ENCODE data around the gene EPN2. TPM values are rescaled to one million over a fixed set of nuclear protein-coding genes. Genes with fewer than 3 reads are reported as not detected.
A peak's percentile ranks its signal among the peaks of the same experiment; 100 is the strongest.

EPN2 gene
- total and polyA plus RNA-seq, 4 donors, result 46.6 to 114 (median 84.0) TPM

DNA sequence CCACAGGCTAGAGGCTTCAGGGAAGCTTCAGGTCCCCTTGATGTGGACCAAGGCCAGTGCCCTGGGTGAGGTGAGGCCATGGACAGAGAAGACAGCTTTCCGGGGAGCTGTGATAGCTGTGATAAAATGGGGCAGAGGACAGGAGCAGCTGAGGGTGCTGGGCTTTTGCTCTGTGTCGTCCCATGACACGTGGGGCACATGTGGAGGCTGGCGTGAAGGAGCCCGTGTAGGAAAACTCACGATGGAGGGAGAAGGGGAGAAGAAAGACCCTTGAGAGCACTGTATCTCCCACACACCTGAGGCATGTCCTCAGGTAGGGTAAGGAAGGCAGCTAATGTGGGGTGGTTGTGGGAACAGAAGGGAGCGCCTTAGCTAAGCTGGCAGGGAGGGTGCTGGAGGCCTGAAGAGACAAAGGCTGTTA, 104.1 kb downstream of the EPN2 start:
- no peak overlapping the region for H3K27ac ChIP-seq (ENCODE audit: low read depth, low read length)
- WGBS (ENCODE audit: insufficient coverage), result 85% methylated on average over 7 of the region's 7 CpGs
- H3K4me3 ChIP-seq (ENCODE audit: low read depth, low read length), result no peak overlapping the region
- DNase-seq (ENCODE audit: low read depth in 4 of 6, low spot score in 6 of 6), result no peak
- no peaks in the 10 kb centered on the region for H3K9me3 ChIP-seq (ENCODE audit: control insufficient read depth, insufficient read depth, low read length)
- H3K36me3 ChIP-seq (ENCODE audit: control insufficient read depth, insufficient read depth, low read length), result peaks cover 56% of the 10 kb centered on the region
- H3K27me3 ChIP-seq (ENCODE audit: control insufficient read depth, insufficient read depth, low read length), result no peaks in the 10 kb centered on the region
- H3K4me1 ChIP-seq (ENCODE audit: control insufficient read depth, insufficient read depth, low read length), result peaks cover 59% of the 10 kb centered on the region

DNA sequence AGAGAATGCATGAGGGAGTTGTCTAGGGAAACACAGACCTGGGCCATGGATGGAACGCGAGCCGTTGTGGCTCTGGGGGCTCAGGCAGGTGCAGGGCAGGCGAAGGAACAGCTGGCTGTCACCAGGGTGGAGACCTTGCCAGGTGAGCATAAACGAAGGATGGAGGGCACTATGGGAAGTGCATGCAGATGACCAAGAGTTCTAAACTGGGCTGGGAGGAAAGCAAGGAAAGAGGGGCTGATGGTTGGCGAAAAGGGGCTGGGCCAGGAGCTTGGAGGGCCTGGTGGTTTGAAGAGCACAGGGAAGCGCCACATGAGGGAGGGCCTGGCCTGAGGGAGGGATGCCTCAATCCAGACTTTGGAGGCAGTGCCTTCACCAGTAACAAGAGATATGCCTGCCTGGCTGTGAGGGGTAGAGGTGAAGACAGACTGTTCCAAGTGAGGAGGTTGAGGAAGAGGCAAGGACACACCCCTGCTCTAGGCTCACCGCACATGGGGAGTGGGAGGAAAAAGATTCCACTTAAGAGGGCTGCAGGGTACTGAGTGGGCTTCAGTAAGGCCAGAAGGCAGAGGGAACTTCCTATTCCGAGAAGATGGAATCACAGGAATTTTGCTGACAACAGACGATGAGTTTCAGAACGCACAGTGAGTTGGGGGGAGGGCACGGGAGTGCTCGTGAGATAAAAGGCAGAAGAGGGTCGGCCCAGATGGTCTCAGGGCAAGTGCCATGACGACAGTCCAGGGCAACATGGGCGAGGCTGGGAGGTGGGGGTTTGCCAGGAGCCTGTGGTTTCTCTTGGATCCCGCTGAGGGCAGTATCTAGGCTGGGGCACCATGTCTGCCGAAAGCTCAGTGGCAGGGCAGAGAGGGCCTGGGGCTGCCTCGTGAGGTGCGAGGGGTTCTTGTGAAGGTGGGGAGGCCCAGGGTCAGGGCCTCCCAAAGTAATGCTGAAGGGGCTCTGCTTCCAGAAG, 104.8 kb downstream of the EPN2 start:
- Histone ChIP-seq H3K36me3 (ENCODE audit: control insufficient read depth, insufficient read depth, low read length) (peaks cover 55% of the 10 kb centered on the region), H3K27ac (ENCODE audit: low read depth, low read length) (no peak overlapping the region), H3K4me1 (ENCODE audit: control insufficient read depth, insufficient read depth, low read length) (peaks cover 58% of the 10 kb centered on the region), H3K9me3 (ENCODE audit: control insufficient read depth, insufficient read depth, low read length) (no peaks in the 10 kb centered on the region), H3K4me3 (ENCODE audit: low read depth, low read length) (no peak overlapping the region), H3K27me3 (ENCODE audit: control insufficient read depth, insufficient read depth, low read length) (no peaks in the 10 kb centered on the region)
- DNase-seq (ENCODE audit: low read depth in 4 of 6, low spot score in 6 of 6), result no peak
- 56% methylated on average over 20 of the region's 20 CpGs for WGBS (ENCODE audit: insufficient coverage)

DNA sequence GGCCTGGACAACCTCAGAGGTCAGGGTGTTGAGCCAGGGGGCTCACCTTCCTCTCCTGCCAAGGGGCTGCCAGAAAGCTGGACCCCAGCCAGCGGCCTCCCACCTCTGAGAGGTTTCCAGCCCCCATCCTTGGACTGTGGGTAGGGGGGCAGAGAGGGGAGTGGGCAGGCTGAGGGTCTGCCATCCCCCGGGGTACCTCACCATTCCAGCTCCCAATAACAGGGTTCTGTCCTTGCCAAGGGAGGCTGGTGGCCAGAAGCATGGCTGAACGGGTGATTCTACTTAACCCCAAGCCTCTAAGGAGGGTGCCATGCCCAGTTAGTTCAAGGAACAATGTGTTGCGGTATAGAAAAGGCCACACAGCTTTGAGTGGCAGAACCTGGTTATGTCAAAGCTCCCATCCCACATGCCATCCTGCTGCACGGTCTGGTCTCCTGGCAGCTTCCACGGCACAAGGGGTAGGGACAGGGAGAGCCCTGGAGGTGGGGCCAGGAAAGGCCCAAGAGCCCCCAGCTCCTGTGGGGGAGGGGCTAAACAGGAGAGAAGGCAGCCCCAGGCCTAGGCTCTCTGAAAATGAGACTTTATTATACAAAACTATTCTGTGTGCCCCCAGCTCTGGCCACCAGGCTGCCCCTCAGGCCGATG, 105.6 kb downstream of the EPN2 start:
- H3K9me3 ChIP-seq (ENCODE audit: control insufficient read depth, insufficient read depth, low read length), result no peaks in the 10 kb centered on the region
- H3K4me1 ChIP-seq (ENCODE audit: control insufficient read depth, insufficient read depth, low read length), result peaks cover 60% of the 10 kb centered on the region
- H3K36me3 ChIP-seq (ENCODE audit: control insufficient read depth, insufficient read depth, low read length), result peaks cover 57% of the 10 kb centered on the region
- DNase-seq (ENCODE audit: low read depth in 4 of 6, low spot score in 6 of 6), result no peak
- H3K4me3 ChIP-seq (ENCODE audit: low read depth, low read length), result no peak overlapping the region
- H3K27me3 ChIP-seq (ENCODE audit: control insufficient read depth, insufficient read depth, low read length), result no peaks in the 10 kb centered on the region
- WGBS (ENCODE audit: insufficient coverage), result 70% methylated on average over 2 of the region's 7 CpGs
- no peak overlapping the region for H3K27ac ChIP-seq (ENCODE audit: low read depth, low read length)

DNA sequence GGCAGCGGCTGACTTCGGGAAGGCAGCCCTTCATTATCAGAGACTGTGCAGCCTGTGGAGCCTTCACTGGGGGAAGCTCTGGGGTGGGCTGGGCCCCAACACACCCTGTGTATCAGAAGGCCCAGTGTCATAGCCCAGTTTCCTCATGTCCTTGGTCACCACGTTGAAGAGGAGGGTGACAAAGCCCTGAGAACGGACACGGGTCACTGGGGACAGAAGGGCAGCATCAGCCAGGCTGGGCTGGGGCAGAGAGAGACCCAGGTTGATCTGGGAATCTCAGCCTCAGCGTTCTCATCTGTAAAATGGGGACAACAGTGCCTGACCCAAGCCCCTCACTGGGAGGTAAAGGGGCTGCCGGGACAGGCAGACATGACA, 106.1 kb downstream of the EPN2 start:
- Histone ChIP-seq H3K4me3 (ENCODE audit: low read depth, low read length) (no peak overlapping the region), H3K27ac (ENCODE audit: low read depth, low read length) (no peak overlapping the region), H3K9me3 (ENCODE audit: control insufficient read depth, insufficient read depth, low read length) (no peaks in the 10 kb centered on the region), H3K4me1 (ENCODE audit: control insufficient read depth, insufficient read depth, low read length) (peaks cover 57% of the 10 kb centered on the region), H3K27me3 (ENCODE audit: control insufficient read depth, insufficient read depth, low read length) (no peaks in the 10 kb centered on the region), H3K36me3 (ENCODE audit: control insufficient read depth, insufficient read depth, low read length) (peaks cover 55% of the 10 kb centered on the region)
- 92% methylated on average over 7 of the region's 7 CpGs for WGBS (ENCODE audit: insufficient coverage)
- DNase-seq (ENCODE audit: low read depth in 4 of 6, low spot score in 6 of 6), result no peak

DNA sequence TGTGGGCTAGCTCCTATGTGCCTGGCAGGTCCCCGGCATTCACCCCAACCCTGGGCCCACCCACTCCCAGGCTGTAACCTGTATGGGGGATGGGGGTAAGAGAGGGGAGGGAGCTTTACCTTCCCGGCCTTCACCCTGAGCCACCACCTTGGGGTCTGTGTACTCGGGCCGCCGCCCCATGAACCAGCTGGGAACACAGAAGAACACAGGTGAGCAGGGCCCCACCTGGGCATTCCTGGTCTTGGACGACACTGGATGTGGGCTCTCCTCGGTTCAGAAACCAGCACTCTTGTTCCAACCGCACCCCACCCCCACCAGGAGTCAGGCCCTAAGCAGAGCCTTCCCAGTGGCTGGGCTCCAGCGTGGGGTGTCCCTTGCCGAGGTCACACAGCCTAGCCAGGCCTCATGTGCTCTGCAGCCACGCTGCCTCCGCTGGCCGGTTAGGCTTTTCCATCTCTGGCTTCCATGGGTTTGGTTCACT, 106.5 kb downstream of the EPN2 start:
- Histone ChIP-seq H3K27ac (ENCODE audit: low read depth, low read length) (peak overlapping the region; percentile 33), H3K4me1 (ENCODE audit: control insufficient read depth, insufficient read depth, low read length) (peaks cover 52% of the 10 kb centered on the region), H3K4me3 (ENCODE audit: low read depth, low read length) (no peak overlapping the region), H3K9me3 (ENCODE audit: control insufficient read depth, insufficient read depth, low read length) (no peaks in the 10 kb centered on the region), H3K27me3 (ENCODE audit: control insufficient read depth, insufficient read depth, low read length) (no peaks in the 10 kb centered on the region), H3K36me3 (ENCODE audit: control insufficient read depth, insufficient read depth, low read length) (peaks cover 55% of the 10 kb centered on the region)
- no peak for DNase-seq (ENCODE audit: low read depth in 4 of 6, low spot score in 6 of 6)
- 83% methylated on average over 11 of the region's 13 CpGs for WGBS (ENCODE audit: insufficient coverage)

DNA sequence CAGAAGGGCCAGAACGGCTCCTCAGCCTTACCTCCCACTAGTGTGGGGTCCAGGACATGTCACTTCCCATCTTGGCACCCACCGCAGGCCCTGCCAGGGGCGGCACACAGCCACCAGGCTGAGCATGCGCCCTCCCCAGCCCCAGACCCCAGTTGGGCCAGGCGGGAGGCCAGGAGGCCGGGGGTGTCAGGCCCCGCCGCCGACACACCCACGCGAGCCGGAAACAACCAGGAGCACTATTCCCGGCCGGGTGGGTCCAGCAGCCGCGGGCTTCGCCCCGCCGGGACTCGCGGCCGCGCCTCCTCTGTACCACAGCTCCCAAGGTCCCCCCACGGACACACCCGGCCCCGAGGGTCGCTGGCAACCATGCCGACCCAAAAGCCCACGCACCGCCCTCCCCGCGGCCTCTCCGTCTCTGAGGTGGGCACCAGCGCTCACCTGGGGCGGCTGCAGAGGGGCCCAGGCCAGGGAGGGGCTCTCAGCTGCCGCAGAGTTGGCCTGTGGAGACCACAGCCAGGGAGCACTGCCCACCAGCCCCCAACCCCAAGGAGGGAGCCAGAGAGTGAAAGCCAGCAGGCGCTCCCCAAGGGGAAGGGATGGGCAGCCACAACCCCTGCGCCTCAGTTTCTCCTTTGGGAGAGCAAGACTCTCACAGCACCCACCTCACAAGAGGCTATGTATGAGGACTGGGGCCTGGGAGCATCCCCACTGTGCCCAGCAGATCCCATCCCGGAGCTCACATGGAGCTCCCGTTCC, 107.3 kb downstream of the EPN2 start:
- Histone ChIP-seq H3K27me3 (ENCODE audit: control insufficient read depth, insufficient read depth, low read length) (no peaks in the 10 kb centered on the region), H3K4me1 (ENCODE audit: control insufficient read depth, insufficient read depth, low read length) (peaks cover 52% of the 10 kb centered on the region), H3K27ac (ENCODE audit: low read depth, low read length) (no peak overlapping the region), H3K9me3 (ENCODE audit: control insufficient read depth, insufficient read depth, low read length) (no peaks in the 10 kb centered on the region), H3K36me3 (ENCODE audit: control insufficient read depth, insufficient read depth, low read length) (peaks cover 58% of the 10 kb centered on the region), H3K4me3 (ENCODE audit: low read depth, low read length) (no peak overlapping the region)
- WGBS (ENCODE audit: insufficient coverage), result 90% methylated on average over 29 of the region's 40 CpGs
- no peak for DNase-seq (ENCODE audit: low read depth in 4 of 6, low spot score in 6 of 6)

DNA sequence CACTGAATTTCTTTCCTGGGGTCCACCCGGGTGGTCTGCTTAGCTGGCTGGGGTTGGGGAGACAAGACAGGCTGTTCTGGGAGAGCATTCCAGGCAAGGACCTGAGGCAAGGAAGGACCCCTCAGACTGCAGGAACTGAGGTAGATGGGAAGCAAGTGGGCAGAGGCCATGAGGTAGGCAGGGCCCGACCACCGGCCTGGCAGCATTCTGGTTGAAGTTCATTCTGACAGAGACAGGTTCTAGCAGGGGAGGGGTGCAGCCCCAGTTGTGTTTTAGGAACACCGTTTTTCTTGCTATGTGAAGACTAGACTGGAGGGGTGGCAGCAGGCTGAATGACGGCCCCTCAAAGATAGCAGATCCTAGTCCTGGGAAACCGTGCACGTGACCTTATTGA, 107.9 kb downstream of the EPN2 start:
- DNase-seq (ENCODE audit: low read depth in 4 of 6, low spot score in 6 of 6), result no peak
- 91% methylated on average over 7 of the region's 7 CpGs for WGBS (ENCODE audit: insufficient coverage)

DNA sequence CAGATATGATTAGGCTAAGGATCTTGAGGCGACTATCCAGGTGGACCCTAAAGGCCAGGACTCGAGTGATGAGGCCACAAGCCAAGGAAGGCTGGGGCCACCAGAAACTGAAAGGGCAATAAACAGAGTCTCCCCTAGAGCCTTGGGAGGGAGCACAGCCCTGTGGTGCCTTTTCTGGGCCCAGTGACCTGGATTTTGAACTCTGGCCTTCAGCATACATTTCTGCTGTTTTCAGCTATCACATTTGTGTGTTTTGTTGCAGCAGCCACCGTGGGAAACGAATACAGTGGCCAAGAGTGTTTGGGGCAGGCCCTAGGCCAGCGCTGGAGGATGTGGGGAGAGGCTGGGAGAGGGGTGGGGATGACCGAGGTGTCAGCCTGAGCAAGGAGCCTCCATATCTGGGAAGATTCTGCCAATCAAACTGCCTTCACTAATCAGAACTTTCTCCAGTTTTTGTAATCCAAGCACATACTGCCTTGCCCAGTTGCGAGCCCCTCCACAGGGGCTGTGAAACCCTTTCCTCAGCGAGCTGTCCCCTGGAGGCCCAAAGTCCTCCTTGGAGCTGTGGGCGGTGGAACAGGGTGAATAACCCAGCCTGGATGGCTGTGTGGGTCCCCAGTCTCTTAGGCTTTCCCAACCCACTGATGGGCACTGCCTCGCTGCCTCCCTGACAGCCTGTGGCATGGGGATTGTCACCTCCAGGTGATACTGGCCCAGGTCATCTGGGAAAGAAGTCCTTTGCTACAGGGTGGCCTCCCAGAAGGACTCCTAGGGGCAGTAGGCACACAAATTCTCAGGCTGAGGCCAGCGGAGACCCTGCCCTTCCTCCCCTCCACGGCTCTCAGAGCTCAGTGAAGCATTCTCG, 108.6 kb downstream of the EPN2 start:
- no peak overlapping the region for H3K27ac ChIP-seq (ENCODE audit: low read depth, low read length)
- no peak overlapping the region for H3K4me3 ChIP-seq (ENCODE audit: low read depth, low read length)
- H3K36me3 ChIP-seq (ENCODE audit: control insufficient read depth, insufficient read depth, low read length), result peaks cover 54% of the 10 kb centered on the region
- H3K27me3 ChIP-seq (ENCODE audit: control insufficient read depth, insufficient read depth, low read length), result no peaks in the 10 kb centered on the region
- WGBS (ENCODE audit: insufficient coverage), result 90% methylated on average over 9 of the region's 13 CpGs
- H3K9me3 ChIP-seq (ENCODE audit: control insufficient read depth, insufficient read depth, low read length), result no peaks in the 10 kb centered on the region
- no peak for DNase-seq (ENCODE audit: low read depth in 4 of 6, low spot score in 6 of 6)
- peaks cover 52% of the 10 kb centered on the region for H3K4me1 ChIP-seq (ENCODE audit: control insufficient read depth, insufficient read depth, low read length)

More for the DNA sequence above, 107.9 kb downstream of the EPN2 start:
- no peaks in the 10 kb centered on the region for H3K27me3 ChIP-seq (ENCODE audit: control insufficient read depth, insufficient read depth, low read length)
- peaks cover 55% of the 10 kb centered on the region for H3K36me3 ChIP-seq (ENCODE audit: control insufficient read depth, insufficient read depth, low read length)
- H3K27ac ChIP-seq (ENCODE audit: low read depth, low read length), result no peak overlapping the region
- no peaks in the 10 kb centered on the region for H3K9me3 ChIP-seq (ENCODE audit: control insufficient read depth, insufficient read depth, low read length)
- H3K4me1 ChIP-seq (ENCODE audit: control insufficient read depth, insufficient read depth, low read length), result peaks cover 52% of the 10 kb centered on the region
- H3K4me3 ChIP-seq (ENCODE audit: low read depth, low read length), result no peak overlapping the region

Measured in spinal cord (tissue), 10 donors.